ENCODE results near the gene OPCML. TPM values are rescaled to one million over a fixed set of nuclear protein-coding genes. Genes with fewer than 3 reads are reported as not detected.

OPCML gene
- total and polyA plus RNA-seq, 4 donors = under 0.01 to 0.01 TPM; not detected in 2

DNA sequence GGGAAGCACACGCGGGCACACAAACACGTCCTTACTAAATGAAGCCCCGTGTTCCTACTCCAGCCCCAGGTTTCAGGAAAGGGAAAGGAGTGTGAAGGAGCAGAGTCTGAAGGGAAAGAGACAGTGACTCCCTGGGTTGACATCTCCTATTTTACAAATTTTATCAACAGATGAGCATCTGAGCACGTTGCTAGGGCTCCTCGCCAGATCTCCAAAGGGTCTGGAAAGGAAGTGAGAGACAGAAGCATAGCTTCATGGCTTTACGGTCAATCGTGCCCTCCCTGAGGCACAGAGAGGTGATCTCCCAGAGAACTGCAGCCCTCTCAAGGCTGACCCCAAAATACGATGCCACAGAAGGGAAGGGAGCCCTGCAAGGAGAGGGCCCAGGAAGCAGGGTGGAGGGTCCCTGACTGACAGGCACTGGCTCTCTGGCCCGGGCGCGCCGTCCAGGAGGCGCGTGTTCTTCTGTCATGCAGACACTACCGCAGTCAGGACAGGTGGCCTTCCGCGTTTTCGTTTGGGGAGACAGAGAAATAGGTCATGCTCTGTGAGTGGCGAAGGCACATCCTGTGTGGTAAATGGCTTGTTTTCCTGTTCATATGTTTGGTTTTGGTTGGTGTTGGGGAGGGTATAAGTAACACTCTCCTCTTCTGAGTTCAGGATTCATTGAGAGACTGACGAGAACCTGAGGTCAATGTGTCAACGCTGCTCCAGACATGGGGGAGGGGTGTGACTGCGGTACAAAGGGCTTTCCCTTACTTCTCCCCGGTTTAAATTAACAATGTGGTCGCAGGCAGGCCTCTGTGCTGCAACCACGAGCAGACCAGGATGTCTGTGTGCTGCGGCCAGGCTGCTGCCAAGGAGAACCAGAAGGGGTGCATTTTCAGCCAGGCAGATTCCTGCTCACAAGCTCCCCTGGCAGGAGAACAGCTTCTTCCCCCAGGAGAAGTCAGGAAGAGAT is 813.3 kb downstream of the OPCML start:
- TF ChIP-seq TAF1 (conservative IDR thresholded peaks at IDR 0.05) = no peak
- peak in 1 of 2 donors; percentile 19 for TF ChIP-seq RAD21 (IDR thresholded peaks at IDR 0.05)
- TF ChIP-seq SP1 (IDR thresholded peaks at IDR 0.05) = no peak
- Histone ChIP-seq H3K27me3 (ENCODE audit: control insufficient read depth in 4 of 4, insufficient read depth in 4 of 4, low read length in 3 of 4) (no peaks in the 10 kb centered on the region), H3K9ac (ENCODE audit: low read depth in 1 of 2, low read length in 2 of 2) (no peak overlapping the region), H3K36me3 (ENCODE audit: control insufficient read depth in 4 of 4, insufficient read depth in 3 of 4, low read depth in 1 of 4, low read length in 3 of 4) (no peaks in the 10 kb centered on the region), H3K27ac (ENCODE audit: low read depth in 1 of 2, low read length in 2 of 2) (no peak overlapping the region), H3K4me3 (ENCODE audit: low read depth in 1 of 3, low read length in 3 of 3) (no peak overlapping the region), H3K4me1 (ENCODE audit: control insufficient read depth in 4 of 4, insufficient read depth in 4 of 4, low read length in 3 of 4) (peaks cover 0 to 18% (median 7%) of the 10 kb centered on the region in 4 donors), H3K9me3 (ENCODE audit: control insufficient read depth in 4 of 4, low read length in 3 of 4) (no peaks in the 10 kb centered on the region)
- WGBS = 68% methylated on average over 27 of the region's 27 CpGs
- DNase-seq (ENCODE audit: low spot score) = no peak

DNA sequence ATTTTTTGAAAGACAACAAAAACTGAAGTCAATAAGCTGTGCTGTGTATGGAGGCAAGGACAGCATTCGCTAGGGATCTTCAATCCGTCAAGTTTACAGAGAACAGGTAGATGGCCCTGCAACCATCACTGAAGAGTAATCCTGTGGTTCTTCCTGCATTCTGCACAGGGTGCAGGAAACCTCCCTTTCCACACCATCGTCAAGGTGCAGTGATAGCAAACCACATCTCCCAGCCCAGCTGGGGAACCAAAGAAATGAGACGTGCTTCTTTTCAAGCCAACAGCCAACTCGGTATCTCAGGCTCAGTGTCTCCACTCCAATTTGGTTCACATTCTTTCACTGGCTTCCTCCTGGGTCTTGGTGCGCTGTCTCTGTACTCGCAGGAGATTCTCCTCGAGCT is 814.5 kb downstream of the OPCML start:
- no peak overlapping the region for H3K9ac ChIP-seq (ENCODE audit: low read depth in 1 of 2, low read length in 2 of 2)
- 91% methylated on average over 8 of the region's 8 CpGs for WGBS
- H3K9me3 ChIP-seq (ENCODE audit: control insufficient read depth in 4 of 4, low read length in 3 of 4) = no peaks in the 10 kb centered on the region
- TF ChIP-seq, protein P1, sequence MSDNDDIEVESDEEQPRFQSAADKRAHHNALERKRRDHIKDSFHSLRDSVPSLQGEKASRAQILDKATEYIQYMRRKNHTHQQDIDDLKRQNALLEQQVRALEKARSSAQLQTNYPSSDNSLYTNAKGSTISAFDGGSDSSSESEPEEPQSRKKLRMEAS (IDR thresholded peaks at IDR 0.05) = no peak
- no peak for TF ChIP-seq FOXA2 (IDR thresholded peaks at IDR 0.05)
- no peak overlapping the region for H3K4me3 ChIP-seq (ENCODE audit: low read depth in 1 of 3, low read length in 3 of 3)
- peaks cover 0 to 18% (median 7%) of the 10 kb centered on the region in 4 donors for H3K4me1 ChIP-seq (ENCODE audit: control insufficient read depth in 4 of 4, insufficient read depth in 4 of 4, low read length in 3 of 4)
- no peak for DNase-seq (ENCODE audit: low spot score)
- H3K27ac ChIP-seq (ENCODE audit: low read depth in 1 of 2, low read length in 2 of 2) = no peak overlapping the region
- H3K27me3 ChIP-seq (ENCODE audit: control insufficient read depth in 4 of 4, insufficient read depth in 4 of 4, low read length in 3 of 4) = no peaks in the 10 kb centered on the region
- no peaks in the 10 kb centered on the region for H3K36me3 ChIP-seq (ENCODE audit: control insufficient read depth in 4 of 4, insufficient read depth in 3 of 4, low read depth in 1 of 4, low read length in 3 of 4)

DNA sequence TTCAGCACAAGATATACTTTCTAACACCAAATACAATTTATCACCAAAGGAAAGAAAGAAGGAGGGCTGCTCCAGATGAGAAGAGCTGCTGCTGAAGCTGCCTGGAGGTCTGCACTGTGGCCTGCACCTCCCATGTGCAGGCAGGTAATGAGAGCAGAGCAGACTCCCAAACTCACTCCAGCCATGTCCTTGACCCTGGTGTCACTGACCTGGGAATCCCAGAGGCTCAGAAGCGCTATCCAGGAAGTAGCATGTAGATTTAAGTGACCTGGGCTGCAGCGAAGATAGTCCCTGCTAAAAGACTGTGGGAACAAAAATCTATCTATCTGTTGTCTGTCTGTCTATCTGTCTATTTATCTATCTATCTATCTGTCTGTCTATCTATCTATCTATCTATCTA is 816.3 kb downstream of the OPCML start:
- H3K4me1 ChIP-seq (ENCODE audit: control insufficient read depth in 4 of 4, insufficient read depth in 4 of 4, low read length in 3 of 4) = peaks cover 0 to 18% (median 7%) of the 10 kb centered on the region in 4 donors
- H3K36me3 ChIP-seq (ENCODE audit: control insufficient read depth in 4 of 4, insufficient read depth in 3 of 4, low read depth in 1 of 4, low read length in 3 of 4) = no peaks in the 10 kb centered on the region
- H3K9me3 ChIP-seq (ENCODE audit: control insufficient read depth in 4 of 4, low read length in 3 of 4) = no peaks in the 10 kb centered on the region
- no peaks in the 10 kb centered on the region for H3K27me3 ChIP-seq (ENCODE audit: control insufficient read depth in 4 of 4, insufficient read depth in 4 of 4, low read length in 3 of 4)
- H3K4me3 ChIP-seq (ENCODE audit: low read depth in 1 of 3, low read length in 3 of 3) = no peak overlapping the region
- 24% methylated on average over 2 of the region's 2 CpGs for WGBS
- DNase-seq (ENCODE audit: low spot score) = peak; percentile 52
- H3K27ac ChIP-seq (ENCODE audit: low read depth in 1 of 2, low read length in 2 of 2) = no peak overlapping the region
- TF ChIP-seq JUND (IDR thresholded peaks at IDR 0.05) = peak in 1 of 2 donors; percentile 17
- TF ChIP-seq RXRA (IDR thresholded peaks at IDR 0.05) = peak; percentile 99 to 100
- peak in 1 of 2 donors; percentile 26 for TF ChIP-seq GABPA (IDR thresholded peaks at IDR 0.05 in 1 of 2, conservative IDR thresholded peaks at IDR 0.05 in 1 of 2)
- TF ChIP-seq YY1 (IDR thresholded peaks at IDR 0.05) = peak; percentile 67
- peak; percentile 61 to 62 for TF ChIP-seq RAD21 (IDR thresholded peaks at IDR 0.05)
- no peak for TF ChIP-seq NR2F2 (IDR thresholded peaks at IDR 0.05)
- TF ChIP-seq HNF4A (conservative IDR thresholded peaks at IDR 0.05) = peak; percentile 70 to 75
- TF ChIP-seq, protein P2, sequence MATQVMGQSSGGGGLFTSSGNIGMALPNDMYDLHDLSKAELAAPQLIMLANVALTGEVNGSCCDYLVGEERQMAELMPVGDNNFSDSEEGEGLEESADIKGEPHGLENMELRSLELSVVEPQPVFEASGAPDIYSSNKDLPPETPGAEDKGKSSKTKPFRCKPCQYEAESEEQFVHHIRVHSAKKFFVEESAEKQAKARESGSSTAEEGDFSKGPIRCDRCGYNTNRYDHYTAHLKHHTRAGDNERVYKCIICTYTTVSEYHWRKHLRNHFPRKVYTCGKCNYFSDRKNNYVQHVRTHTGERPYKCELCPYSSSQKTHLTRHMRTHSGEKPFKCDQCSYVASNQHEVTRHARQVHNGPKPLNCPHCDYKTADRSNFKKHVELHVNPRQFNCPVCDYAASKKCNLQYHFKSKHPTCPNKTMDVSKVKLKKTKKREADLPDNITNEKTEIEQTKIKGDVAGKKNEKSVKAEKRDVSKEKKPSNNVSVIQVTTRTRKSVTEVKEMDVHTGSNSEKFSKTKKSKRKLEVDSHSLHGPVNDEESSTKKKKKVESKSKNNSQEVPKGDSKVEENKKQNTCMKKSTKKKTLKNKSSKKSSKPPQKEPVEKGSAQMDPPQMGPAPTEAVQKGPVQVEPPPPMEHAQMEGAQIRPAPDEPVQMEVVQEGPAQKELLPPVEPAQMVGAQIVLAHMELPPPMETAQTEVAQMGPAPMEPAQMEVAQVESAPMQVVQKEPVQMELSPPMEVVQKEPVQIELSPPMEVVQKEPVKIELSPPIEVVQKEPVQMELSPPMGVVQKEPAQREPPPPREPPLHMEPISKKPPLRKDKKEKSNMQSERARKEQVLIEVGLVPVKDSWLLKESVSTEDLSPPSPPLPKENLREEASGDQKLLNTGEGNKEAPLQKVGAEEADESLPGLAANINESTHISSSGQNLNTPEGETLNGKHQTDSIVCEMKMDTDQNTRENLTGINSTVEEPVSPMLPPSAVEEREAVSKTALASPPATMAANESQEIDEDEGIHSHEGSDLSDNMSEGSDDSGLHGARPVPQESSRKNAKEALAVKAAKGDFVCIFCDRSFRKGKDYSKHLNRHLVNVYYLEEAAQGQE (IDR thresholded peaks at IDR 0.05) = no peak
- TF ChIP-seq SP1 (IDR thresholded peaks at IDR 0.05) = peak; percentile 62
- TF ChIP-seq, protein P1 (IDR thresholded peaks at IDR 0.05) = peak; percentile 45
- no peak overlapping the region for H3K9ac ChIP-seq (ENCODE audit: low read depth in 1 of 2, low read length in 2 of 2)
